NCI-H345 treated with DMSO at 0.1 percent for 48 hours (cell line): ENCODE data around the gene LMAN2L.

Source experiments
- DNase-seq: peaks from one replicate; lab custom pipeline; 2025; ENCODE audit not compliant: unreplicated experiment; lab: John Stamatoyannopoulos, UW

Gene LMAN2L

DNA sequence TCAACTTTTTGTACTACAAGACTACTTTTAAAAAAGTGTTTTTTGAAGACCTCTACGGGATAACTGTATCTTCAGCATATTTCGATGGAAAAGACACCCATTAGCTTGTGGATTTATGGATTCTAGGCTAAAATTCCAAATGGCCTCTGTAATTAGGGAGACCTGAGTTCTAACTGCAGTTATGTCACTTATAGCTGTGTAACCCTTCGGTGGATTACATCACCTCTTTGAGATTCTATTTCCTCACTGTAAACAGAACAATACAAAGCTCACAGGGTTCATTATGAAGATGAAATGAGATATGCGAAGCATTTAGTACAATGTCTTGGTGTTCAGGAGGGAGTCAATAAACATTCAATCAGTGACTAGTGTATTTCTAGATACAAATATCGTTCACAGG lies 24.2 kb downstream of the LMAN2L start:
- DNase-seq: no peak

DNA sequence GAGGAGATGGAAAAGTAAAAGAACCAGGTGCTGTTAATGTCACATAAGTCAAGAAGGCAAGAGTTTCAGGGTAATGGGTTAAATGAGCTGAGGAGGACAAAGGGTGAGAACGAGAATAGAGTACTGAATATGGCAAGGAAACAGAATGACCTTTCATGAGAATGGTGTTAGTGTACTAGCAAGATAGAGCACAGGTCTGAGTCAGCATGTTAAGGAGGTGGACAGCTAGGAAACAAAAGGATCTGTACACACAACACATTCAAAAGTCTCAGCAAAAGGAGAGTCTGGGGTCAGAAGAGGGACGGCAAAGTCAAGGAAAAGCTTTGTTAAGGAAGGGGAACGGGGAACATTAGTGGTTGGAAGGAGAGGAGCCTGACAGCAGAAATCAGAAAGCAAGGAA lies 28.9 kb downstream of the LMAN2L start:
- no peak for DNase-seq

DNA sequence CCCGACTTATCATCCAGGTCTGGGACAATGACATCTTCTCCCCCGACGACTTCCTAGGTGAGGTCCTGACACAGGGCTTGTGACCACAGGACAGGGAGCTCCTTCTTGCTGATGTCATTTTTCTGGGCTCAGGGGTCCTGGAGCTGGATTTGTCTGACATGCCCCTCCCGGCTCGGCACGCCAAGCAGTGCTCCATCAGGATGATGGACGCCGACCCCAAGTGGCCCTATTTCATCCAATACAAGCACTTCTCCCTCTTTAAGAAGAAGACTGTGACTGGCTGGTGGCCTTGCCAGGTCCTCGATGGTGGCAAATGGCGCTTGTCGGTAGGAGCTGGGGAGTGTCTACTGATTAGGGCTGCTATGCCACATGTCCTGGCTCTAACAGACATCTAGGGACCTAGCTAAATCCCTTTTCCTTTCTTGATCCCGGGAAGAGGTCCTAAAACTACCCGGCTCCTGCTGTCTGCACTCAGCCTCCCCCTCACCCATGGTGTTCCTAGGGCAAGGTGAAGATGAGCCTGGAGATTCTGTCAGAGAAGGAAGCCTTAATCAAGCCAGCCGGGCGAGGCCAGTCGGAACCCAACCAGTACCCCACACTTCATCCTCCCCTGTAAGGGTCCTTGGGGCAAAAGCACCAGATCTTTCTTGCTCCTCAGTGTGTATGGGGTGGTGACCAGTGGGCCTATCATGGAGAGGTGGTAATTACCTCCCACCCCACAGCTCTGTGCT lies 36.7 kb downstream of the LMAN2L start:
- DNase-seq: no peak

DNA sequence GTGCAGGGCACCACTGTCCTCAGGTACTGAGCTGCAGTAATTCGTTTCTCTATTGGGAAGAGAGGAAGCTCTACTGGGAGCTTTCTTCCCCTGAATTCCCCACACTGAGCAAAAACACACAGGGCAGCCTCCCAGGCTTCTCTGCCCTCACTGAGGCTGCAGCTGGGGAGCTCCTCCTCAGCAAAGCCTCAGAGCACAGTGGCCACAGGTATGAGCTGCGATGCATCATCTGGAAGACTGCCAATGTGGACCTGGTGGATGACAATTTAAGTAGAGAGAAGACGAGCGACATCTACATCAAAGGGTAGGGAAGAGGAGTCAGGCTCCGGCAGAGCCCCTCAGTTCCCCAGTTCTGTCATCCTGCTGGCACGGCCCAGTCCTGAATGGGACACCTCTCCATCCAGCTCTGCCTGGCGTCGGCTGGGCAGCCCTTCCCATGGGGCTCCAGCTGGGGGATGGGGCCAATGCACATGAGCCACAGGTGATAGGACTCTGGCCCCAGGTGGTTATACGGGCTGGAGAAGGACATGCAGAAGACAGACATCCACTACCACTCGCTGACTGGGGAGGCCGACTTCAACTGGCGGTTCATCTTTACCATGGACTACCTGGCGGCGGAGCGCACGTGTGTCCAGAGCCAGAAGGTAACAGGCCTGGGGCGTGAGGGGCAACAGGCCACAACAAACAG lies 37.6 kb downstream of the LMAN2L start:
- no peak for DNase-seq

DNA sequence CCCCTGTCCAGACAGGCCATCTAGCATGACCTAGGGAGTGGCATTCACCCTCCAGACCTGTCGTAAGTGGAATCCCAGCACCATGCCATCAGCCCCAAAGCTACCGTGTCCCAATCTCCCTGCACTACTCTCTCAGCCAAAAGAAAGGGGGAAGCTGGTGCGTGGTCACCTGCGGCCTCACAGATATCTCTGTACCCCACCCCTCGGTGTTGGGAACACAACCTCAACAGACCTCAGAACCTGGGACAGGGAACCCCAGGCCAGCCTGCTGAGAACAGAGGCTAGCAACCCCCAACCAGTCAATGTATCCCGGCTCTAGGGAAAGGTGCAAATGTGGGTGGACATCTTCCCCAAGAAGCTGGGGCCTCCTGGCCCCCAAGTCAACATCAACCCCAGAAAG lies 38.2 kb downstream of the LMAN2L start:
- DNase-seq: no peak

DNA sequence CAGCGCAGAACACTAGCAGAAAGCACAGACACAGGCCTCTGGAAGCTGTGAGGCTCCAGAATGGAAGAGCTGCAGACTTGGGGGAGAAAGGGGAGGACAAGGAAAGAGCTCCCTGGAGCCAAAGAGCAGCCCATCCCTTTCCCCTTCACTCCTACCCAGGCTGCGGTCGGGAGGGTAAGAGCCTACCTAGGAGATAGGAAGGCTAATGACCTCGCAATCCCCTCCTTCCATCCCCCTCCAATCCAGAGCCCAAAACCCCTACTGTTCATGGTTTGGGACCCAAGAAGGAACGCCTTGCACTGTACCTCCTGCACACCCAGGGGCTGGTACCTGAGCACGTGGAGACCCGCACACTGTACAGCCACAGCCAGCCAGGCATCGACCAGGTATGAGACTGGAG lies 39.8 kb downstream of the LMAN2L start:
- no peak for DNase-seq

DNA sequence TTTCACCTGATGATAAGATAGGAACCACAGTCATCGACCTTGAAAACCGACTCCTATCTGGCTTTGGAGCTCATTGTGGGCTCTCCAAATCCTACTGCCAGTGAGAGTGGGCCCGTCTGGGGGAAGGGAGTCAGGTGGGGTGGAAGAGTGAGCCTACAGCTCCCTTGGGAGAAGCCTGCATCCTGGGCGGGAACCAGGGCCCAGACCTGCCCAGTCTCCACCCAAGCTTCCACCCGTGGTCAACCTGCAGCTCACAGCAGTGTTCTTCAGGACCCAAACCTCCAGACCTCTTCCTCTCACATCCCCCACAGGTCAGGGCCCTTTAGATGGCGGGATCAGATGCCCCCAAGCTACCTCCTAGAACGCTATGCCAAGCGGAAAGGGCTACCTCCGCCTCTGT lies 40.2 kb downstream of the LMAN2L start:
- no peak for DNase-seq

DNA sequence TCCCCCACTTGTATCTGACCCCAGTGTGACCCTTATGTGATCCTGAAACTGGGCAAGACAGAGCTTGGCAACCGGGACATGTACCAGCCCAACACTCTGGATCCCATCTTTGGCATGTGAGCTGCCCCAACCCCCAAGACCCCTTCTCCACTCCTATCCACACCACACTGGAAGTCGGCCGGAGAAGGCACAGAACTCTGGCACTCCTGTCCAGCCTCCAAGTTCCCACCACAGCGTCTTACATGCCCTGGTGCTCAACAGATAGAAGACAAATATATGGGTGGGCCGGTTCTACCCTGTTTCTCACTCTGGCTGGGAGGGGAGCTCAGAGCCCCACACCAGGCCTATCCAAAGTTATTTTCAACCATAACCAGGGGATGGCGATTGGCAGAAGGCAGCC lies 40.8 kb downstream of the LMAN2L start:
- DNase-seq: no peak

DNA sequence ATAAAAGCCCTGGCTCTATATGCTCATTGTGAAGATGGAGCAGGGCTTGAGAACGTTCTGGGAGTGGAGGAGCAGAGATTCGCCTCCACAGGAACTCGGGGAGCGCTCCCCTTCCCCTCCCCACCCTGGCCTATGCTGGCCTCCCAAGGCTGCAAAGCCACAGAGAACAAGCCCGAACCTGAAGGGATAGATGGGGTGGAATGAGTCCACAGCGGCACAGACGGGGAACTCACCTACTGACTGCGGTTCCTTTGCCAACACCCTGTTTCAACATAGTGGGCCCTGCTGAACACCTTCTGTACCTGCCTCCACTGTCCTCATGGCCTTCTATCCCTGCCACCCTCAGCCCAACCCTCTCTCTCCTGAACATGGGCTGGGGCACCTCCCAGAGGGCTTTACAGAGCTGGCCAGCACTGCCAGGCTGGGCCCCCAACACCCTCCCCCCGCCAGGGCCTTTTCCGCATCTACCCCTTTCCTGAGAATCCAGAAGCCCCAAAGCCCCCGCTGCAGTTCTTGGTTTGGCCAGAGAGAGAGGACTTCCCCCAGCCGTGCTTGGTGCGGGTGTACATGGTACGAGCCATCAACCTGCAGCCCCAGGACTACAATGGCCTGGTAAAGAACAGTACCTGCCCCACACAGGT lies 41.5 kb downstream of the LMAN2L start:
- DNase-seq: no peak

DNA sequence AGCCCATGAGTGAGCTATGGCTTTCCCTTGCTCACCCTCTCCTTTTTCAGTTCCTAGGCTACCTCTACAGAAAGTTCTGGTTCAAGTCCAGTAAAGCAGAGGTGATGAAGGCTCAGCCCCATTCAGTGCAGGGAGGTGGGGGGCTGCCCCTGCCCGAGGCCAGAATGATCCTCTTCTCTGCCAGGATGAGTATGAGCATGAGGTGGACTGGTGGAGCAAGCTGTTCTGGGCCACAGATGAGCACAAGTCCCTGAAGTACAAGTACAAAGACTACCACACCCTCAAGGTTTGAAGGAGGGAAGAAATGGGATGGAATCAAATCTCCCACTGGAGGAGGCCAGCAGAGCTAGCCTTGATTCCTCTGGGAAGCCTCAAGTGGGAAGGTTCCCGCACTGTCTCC lies 42.4 kb downstream of the LMAN2L start:
- DNase-seq: no peak

DNA sequence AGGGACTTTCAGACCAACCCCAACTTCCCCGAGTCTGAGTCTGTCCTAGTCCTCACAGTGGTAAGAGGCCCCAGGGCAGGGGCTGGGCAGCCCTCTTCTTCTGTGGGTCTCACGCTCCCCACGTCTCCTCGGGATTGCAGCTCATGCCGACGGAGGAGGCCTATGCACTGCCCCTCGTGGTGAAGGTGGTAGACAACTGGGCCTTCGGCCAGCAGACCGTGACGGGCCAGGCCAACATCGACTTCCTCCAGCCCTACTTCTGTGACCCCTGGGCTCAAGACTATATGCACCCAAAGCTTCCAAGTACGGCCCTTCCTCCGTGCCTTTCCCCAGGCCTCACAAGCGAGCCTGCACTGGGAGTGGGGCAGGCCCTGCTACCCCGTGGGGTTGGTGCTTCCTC lies 44.3 kb downstream of the LMAN2L start:
- no peak for DNase-seq

DNA sequence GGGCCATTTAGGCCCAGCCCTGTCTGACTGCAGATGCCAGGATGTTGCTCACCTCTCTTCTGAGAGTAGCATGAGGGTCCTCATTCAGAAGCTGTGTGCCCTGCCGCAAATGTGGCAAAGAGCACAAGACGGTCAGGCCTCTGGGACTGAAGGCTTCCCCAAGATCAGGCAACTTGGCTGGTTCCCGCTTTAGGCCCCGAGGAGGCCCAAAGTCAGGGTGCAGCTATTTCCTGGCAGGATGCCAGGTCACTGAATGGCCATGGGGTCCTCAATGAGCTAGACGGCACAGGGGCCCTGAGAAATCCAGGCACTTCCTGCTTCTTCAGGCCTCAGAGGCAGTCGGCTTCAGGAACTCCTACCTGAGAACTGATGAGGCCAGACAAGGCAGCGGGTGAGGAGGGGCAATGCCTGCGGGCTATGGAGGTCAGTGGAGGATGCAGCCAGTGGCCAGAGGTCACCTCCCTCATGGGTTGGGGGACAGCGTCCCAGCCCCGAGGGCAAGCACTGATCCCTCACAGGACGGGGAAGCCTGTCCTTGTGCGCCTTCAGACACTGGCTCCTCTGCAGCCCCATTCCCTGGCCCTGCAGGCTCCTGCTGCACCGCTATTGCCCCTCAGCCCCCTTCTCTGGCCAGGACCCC lies 44.9 kb downstream of the LMAN2L start:
- DNase-seq: no peak

DNA sequence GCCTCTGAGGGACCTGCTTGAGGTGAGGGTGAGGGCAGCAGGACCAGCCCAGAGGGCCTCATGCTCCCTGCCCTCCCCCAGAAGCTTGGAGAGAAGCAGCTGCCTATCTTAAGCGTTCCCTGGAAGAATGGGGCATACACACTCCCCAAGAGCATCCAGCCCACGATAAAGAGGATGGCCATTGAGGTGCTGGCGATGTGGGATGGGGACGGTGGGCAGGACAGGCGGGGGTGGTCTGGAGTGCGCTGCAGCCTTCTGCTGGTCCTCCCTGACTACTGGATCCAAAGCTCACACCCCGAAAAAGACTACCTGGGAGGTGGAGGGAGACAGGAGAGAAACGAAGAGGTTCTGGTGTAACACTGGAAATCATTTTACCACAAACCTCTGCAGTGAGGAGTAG lies 45.6 kb downstream of the LMAN2L start:
- DNase-seq: no peak

DNA sequence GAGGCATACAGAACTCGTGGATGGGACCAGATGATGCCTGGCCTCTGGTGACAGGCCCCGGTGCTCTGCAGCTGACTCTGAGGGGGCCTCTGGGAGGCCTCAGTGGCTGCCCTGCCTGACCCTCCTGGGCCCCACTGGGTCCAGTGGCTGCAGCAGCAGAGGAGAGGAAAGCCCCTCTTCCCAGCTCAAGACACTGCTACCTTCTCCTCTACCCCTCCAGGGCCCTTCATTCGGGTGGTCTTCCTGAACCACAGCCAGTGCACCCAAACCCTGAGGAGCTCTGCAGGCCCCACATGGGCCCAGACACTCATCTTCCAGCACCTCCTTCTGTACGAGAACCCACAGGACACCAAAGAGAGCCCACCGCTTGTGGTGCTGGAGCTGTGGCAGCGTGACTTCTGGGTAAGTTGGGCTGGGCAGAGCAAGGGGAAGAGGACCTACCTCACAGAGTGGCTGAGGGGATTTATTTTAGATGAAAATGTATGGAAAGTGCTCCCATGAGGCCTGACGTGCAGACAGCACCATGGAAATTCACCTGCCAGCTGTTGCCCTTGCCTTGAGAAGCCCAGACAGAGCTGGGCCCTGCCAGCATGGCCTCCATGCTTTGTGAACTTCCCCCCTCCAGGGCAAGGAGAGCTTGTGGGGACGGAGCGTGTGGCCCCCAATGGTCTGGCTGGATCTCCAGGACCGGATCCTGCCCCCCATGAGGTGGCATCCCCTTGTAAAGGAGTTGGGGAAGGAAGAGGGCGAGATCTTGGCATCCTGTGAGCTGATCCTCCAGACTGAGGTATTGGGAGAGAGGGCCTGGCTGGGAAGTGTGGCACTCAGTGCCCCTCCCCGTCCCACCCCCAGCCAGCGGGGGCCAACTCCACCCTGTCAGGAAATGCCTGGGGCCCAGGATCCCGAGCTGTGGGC lies 46.3 kb downstream of the LMAN2L start:
- DNase-seq: no peak

DNA sequence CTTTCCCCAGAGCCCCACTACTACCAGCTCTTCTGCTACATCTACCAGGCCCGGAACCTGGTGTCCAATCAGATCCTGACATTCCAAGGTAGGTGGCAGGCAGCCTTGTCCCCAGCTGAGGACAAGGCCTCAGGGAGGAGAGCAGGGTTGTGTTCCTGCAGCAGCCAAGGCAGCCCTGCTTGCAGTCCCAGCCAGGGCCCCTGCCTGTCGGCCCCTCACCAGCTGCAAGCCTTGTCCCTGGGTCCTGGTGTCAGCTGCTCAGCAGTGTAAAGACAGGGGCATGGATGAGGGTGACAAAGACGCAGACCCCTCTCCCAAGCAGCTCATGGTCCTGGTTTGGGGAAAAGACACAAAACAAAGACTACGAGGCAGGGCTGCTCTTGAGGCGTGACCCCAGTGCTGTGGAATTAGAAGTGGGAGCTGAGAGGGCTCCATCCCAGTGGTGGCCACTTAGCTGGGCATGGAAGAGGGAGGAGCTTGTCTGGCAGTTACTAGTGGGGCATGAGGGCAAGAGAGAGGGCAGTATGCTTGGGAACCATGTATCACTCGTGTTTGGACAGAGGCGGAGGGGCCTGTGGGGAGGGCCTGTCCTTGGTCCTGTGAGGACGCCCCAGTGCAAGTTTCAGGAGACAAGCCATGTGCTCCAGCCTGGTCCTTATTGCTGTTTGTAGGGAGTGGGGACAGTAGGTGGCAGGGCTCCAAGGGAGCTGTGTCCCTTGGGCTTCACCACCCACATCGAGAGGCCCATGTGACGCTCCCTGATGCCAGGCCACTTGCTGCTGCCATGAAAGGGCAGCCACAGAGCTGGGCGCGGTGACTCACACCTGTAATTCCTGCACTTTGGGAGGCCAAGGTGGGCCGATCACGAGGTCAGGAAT lies 47.5 kb downstream of the LMAN2L start:
- no peak for DNase-seq

DNA sequence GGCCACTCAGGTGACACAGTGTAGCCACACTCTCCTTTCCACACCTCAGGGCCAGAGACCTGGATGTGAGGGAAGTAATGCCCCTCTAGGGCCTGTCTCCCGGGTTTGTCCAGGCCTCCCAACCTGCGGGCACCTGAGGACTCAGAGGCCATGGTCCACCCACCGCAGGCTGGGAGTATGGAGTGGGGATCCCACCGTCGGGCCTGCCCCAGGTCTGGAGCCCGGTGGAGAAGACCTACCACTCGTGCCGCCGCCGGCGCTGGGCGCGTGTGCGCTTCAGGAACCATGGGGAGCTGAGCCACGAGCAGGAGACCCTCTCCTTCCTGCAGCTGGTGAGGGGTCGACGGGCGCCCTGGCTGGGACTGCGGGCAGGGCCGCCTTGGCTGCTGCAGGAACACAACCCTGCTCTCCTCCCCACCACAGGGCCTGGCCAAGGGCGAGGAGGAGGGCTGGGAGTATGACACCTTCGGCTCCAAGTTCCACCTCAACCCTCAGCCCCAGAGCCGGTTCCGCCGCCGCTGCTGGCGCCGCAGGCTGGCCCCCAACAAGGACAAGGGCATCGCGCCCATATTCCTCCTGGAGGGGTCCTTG lies 48.7 kb downstream of the LMAN2L start:
- DNase-seq: no peak

DNA sequence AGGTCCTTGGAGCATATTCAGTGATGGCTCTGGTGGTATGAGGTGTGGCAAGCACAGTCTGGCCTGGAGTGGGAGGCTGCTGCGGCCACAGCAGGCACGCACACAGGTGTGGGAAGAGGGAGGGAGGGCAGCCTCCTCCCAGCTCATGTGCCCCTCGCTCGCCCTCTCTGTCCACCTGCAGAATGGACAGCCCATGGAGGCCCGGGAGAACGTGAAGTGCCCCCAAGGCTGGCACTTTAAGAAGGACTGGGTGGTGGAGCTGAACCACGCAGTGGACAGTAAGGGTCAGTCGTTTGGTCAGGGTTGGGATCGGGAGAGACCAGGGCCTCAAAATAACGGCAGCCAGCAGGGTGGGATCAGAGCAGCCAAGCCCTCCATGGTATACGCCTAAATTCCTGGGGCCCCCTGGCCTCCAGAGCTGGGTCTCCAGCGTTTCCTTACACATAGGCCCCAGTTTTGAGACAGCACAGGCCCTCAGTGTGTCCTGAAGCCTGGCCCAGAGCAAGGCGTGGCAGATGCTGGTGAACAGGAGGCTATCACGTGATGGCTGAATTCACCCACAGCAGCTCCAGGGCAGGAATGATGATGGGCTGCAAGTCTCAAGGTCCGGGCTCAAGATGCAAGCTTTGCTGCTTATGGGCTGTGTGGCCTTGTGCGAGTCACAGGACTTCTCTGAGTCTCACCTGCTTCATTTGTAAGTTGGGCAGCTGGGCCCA lies 49.4 kb downstream of the LMAN2L start:
- no peak for DNase-seq

DNA sequence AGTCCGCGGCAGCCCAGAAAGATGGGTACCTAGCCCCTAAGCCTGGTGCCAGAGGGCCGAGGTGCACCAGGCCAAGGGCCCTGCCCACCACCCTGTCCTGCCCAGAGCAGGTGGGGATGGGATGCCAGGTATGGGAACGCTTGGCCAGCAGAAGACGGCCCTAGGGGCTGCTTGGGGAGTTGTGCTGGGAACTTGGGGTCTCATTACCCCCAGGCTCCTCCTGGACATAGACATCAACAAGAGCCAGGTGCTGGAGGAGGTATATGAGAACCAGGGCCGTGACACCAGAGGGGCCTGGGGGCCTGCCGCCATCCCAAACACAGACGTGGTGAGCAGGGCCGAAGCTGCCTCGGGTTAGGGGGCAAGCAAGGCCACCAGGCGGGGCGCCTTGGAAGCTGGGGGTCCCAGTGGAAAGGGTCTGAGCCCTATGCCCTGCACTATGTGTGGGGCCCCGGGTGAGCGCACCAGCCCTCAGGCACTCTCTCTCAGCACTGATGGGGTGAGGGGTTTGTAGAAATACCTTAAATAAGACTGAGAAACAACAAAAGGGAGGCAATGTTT lies 50.4 kb downstream of the LMAN2L start:
- no peak for DNase-seq
